Bronchial epithelial cell (primary cell): ENCODE data around the gene MROH2A. TPM values are rescaled to one million over a fixed set of nuclear protein-coding genes. Genes with fewer than 3 reads are reported as not detected.

Experiments
- DNase-seq: peaks from one replicate; pipeline ENCODE4 v3.0.0-alpha.2; 2010; ENCODE audit warnings: low read depth
- FAIRE-seq: peaks from 2 replicates; lab custom pipeline; 2011; peaks lifted over from hg19 to GRCh38; lab: Jason Lieb, UNC
- H3K27me3 ChIP-seq: 2 replicates; pipeline ENCODE4 v1.5.1; 2011; ENCODE audit warnings: low read length; ENCODE audit not compliant: control insufficient read depth, insufficient read depth
- H3K36me3 ChIP-seq: 2 replicates; pipeline ENCODE4 v1.5.1; 2011; ENCODE audit warnings: low read length; ENCODE audit not compliant: control insufficient read depth, insufficient read depth
- H3K4me3 ChIP-seq: 2 replicates; pipeline ENCODE4 v1.5.1; 2011; ENCODE audit warnings: mild to moderate bottlenecking, low read depth, low read length, control low read depth
- CTCF ChIP-seq: IDR thresholded peaks from 2 replicates; pipeline ENCODE4 v1.5.1; 2011; ENCODE audit warnings: mild to moderate bottlenecking, moderate library complexity, low read length, control low read depth, inconsistent platforms; ENCODE audit not compliant: insufficient read depth, severe bottlenecking
- total RNA-seq: library from RNA; depleted of rRNA; stranded (reverse); fragments of >200 nt; gene quantifications from 2 replicates; pipeline ENCODE4 v1.2.1, GENCODE V29; 2014

Gene MROH2A
- total RNA-seq, 1 donor from 2014 or later: not detected

GRCh38 chr2:233754872-233755611 is 23.1 kb upstream of the MROH2A start:
- H3K36me3 ChIP-seq: peaks cover 5% of the 10 kb centered on the region
- TF ChIP-seq CTCF: no peak
- no peaks in the 10 kb centered on the region for H3K27me3 ChIP-seq
- FAIRE-seq (no peak), DNase-seq (no peak)
- no peak overlapping the region for H3K4me3 ChIP-seq

GRCh38 chr2:233756429-233757081 is 21.6 kb upstream of the MROH2A start:
- Histone ChIP-seq H3K4me3 (no peak overlapping the region), H3K36me3 (peaks cover 5% of the 10 kb centered on the region), H3K27me3 (no peaks in the 10 kb centered on the region)
- no peak for TF ChIP-seq CTCF
- DNase-seq (no peak), FAIRE-seq (no peak)

GRCh38 chr2:233758141-233758540 is 20.0 kb upstream of the MROH2A start:
- no peak for DNase-seq
- no peak for TF ChIP-seq CTCF
- no peak for FAIRE-seq
- H3K36me3 ChIP-seq: peaks cover 5% of the 10 kb centered on the region
- no peak overlapping the region for H3K4me3 ChIP-seq
- H3K27me3 ChIP-seq: no peaks in the 10 kb centered on the region

GRCh38 chr2:233758849-233759248 is 19.3 kb upstream of the MROH2A start:
- no peaks in the 10 kb centered on the region for H3K27me3 ChIP-seq
- TF ChIP-seq CTCF: no peak
- FAIRE-seq: no peak
- peaks cover 5% of the 10 kb centered on the region for H3K36me3 ChIP-seq
- no peak overlapping the region for H3K4me3 ChIP-seq
- DNase-seq: no peak

- DNase-seq: no peak
- peaks cover 6% of the 10 kb centered on the region for H3K36me3 ChIP-seq
- no peak within 1 kb of the TSS for H3K4me3 ChIP-seq
- no peak for FAIRE-seq
- H3K27me3 ChIP-seq: no peaks in the 10 kb centered on the region
- no peak for TF ChIP-seq CTCF
Measured at GRCh38 chr2:233760043-233760442, 18.1 kb upstream of the MROH2A start, which contains the start of gene UGT1A1. UGT1A1 (plus strand) TSS chr2:233760270; CDS start chr2:233760288, 18 bp downstream.
